Mesendoderm (in vitro differentiated cells): Measurements from ENCODE around the gene VIL1.

Experiments
- DNase-seq: peaks from one replicate; pipeline ENCODE4 v3.0.0; 2013
- H2AK5ac ChIP-seq: 2 replicates; pipeline ENCODE4 v1.6.1; 2013; ENCODE audit warnings: low read length, inconsistent platforms
- H2BK120ac ChIP-seq: 2 replicates; pipeline ENCODE4 v1.6.1; 2013; ENCODE audit warnings: low read depth, mild to moderate bottlenecking, low read length, moderate library complexity, mixed read lengths
- H2BK15ac ChIP-seq: replicated peaks from 2 replicates; pipeline ENCODE4 v1.6.1; 2013; ENCODE audit warnings: low read depth, mild to moderate bottlenecking, moderate library complexity
- H2BK5ac ChIP-seq: 2 replicates; pipeline ENCODE4 v1.6.1; 2013; ENCODE audit warnings: low read length, inconsistent platforms
- H3K18ac ChIP-seq: 2 replicates; pipeline ENCODE4 v1.6.1; 2013; ENCODE audit warnings: mild to moderate bottlenecking, low read length, mixed read lengths
- H3K23ac ChIP-seq: one replicate; pipeline ENCODE4 v1.6.1; 2013; ENCODE audit warnings: low read length
- H3K27ac ChIP-seq: 2 replicates; pipeline ENCODE4 v1.5.1; 2013; ENCODE audit warnings: low read depth, mild to moderate bottlenecking, inconsistent platforms, low read length, moderate library complexity
- H3K27me3 ChIP-seq: 2 replicates; pipeline ENCODE4 v1.6.1; 2013; ENCODE audit warnings: low read length, control low read depth, mild to moderate bottlenecking, inconsistent platforms; ENCODE audit not compliant: insufficient read depth, poor library complexity
- H3K36me3 ChIP-seq: 2 replicates; pipeline ENCODE4 v1.6.1; 2013; ENCODE audit warnings: low read length, inconsistent platforms; ENCODE audit not compliant: control insufficient read depth, insufficient read depth
- H3K4ac ChIP-seq: one replicate; pipeline ENCODE4 v1.6.1; 2013; ENCODE audit warnings: low read depth, mild to moderate bottlenecking, low read length, moderate library complexity
- H3K4me1 ChIP-seq: 2 replicates; pipeline ENCODE4 v1.6.1; 2013; ENCODE audit warnings: low read depth, low read length, inconsistent platforms; ENCODE audit not compliant: control insufficient read depth
- H3K4me2 ChIP-seq: 2 replicates; pipeline ENCODE4 v1.6.1; 2013; ENCODE audit warnings: low read length
- H3K4me3 ChIP-seq: 2 replicates; pipeline ENCODE4 v1.5.1; 2013; ENCODE audit warnings: mild to moderate bottlenecking, low read length
- H3K56ac ChIP-seq: one replicate; pipeline ENCODE4 v1.6.1; 2013; ENCODE audit warnings: low read length
- H3K79me1 ChIP-seq: 2 replicates; pipeline ENCODE4 v1.6.1; 2013; ENCODE audit warnings: low read length, inconsistent platforms
- H3K79me2 ChIP-seq: 2 replicates; pipeline ENCODE4 v1.6.1; 2013; ENCODE audit warnings: mild to moderate bottlenecking, low read length; ENCODE audit not compliant: control insufficient read depth, insufficient read depth
- H3K9ac ChIP-seq: 2 replicates; pipeline ENCODE4 v1.6.1; 2013; ENCODE audit warnings: low read length, inconsistent platforms
- H4K5ac ChIP-seq: one replicate; pipeline ENCODE4 v1.6.1; 2013; ENCODE audit warnings: low read length
- H4K8ac ChIP-seq: one replicate; pipeline ENCODE4 v1.6.1; 2013; ENCODE audit warnings: low read depth, mild to moderate bottlenecking, control low read depth, low read length, moderate library complexity
- WGBS: extraction: QIAGEN DNeasy Blood & Tissue Kit; methylation state at CpG from one replicate; pipeline ENCODE4 v1.1.7; 2013; ENCODE audit warnings: low lambda C conversion rate, missing lambda C conversion rate; ENCODE audit not compliant: insufficient coverage; ENCODE audit errors: extremely low coverage; 5-methylcytosine and 5-hydroxymethylcytosine counted together

The VIL1 gene

DNA sequence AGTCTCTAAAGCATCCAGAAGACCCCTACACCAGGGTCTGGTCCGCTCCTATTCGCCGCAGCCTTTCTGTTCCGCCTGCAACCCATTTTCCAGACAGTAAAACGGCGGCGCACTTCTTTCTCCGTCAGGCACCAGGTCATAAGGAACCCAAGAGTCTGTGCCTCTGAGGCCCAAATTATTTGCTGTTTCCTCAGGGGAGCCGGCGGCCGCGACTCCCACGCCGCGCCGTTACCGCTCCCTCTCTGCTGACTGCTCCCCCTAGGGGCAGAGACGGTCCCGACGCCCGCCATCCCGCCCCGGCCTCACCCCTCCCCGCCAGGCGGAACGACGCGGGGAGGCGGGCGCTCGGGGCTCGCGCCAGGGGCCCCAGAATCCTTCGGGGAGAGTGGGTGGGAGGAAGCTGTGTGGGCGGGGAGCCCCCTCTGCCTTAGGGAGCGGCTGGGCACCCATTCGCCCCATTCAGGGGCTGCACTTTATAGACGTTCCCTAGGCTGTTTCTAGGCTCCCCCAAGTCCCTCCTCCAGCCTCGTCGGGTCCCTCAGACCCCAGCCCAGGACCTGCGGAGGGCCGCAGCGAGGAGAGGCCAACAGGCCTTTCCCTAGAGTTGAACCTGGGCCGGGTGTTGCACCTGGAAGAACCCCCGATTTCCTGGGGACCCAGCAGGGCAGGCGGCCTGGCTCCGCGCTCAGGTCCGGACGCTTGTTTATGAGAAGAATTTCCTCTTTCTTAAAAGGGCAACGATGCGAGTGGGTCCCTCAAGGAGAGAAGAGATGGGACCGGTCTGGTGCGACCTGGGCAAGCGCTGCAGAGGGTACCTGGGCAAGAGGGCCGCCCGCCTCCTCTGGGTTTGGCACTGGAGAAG, 22.9 kb upstream of the VIL1 start:
- Histone ChIP-seq H2BK120ac (peak overlapping the region; percentile 30), H3K27ac (peak overlapping the region; percentile 94), H3K23ac (peak overlapping the region; percentile 97), H2AK5ac (no peak overlapping the region), H3K4me1 (peaks cover 9% of the 10 kb centered on the region), H3K4ac (peak overlapping the region; percentile 89), H3K9ac (peak overlapping the region; percentile 86), H3K56ac (peak overlapping the region; percentile 95), H3K27me3 (no peaks in the 10 kb centered on the region), H3K79me1 (peaks cover 1% of the 10 kb centered on the region), H3K36me3 (no peaks in the 10 kb centered on the region), H4K8ac (no peak overlapping the region), H3K18ac (peak overlapping the region; percentile 90), H4K5ac (no peak overlapping the region), H2BK15ac (no peak overlapping the region), H2BK5ac (peak overlapping the region; percentile 99), H3K79me2 (peaks cover 4% of the 10 kb centered on the region), H3K4me2 (peak overlapping the region; percentile 86), H3K4me3 (peak overlapping the region; percentile 80)
- peak; percentile 97 for DNase-seq
- no CpG with 5 or more reads among the region's 57 CpGs for WGBS

- H3K56ac ChIP-seq = peak overlapping the region; percentile 95
- H3K4me3 ChIP-seq = no peak overlapping the region
- peaks cover 9% of the 10 kb centered on the region for H3K4me1 ChIP-seq
- peaks cover 5% of the 10 kb centered on the region for H3K79me1 ChIP-seq
- no CpG with 5 or more reads among the region's 27 CpGs for WGBS
- H3K36me3 ChIP-seq = no peaks in the 10 kb centered on the region
- no peak overlapping the region for H2AK5ac ChIP-seq
- H3K27me3 ChIP-seq = no peaks in the 10 kb centered on the region
- no peak overlapping the region for H4K5ac ChIP-seq
- peak overlapping the region; percentile 17 for H2BK5ac ChIP-seq
- H3K79me2 ChIP-seq = peaks cover 5% of the 10 kb centered on the region
- peak overlapping the region; percentile 11 for H3K27ac ChIP-seq
- no peak overlapping the region for H4K8ac ChIP-seq
- peak; percentile 69 for DNase-seq
- H3K9ac ChIP-seq = peak overlapping the region; percentile 86
- H3K4ac ChIP-seq = peak overlapping the region; percentile 25
- no peak overlapping the region for H2BK120ac ChIP-seq
- no peak overlapping the region for H3K23ac ChIP-seq
- peak overlapping the region; percentile 90 for H3K18ac ChIP-seq
- H3K4me2 ChIP-seq = peak overlapping the region; percentile 65
- H2BK15ac ChIP-seq = no peak overlapping the region
These were observed 22.0 kb upstream of the VIL1 start for GRCh38 chr2:218396688-218397462.

- peak overlapping the region; percentile 24 for H3K27ac ChIP-seq
- WGBS = no CpG with 5 or more reads among the region's 12 CpGs
These were observed 21.5 kb upstream of the VIL1 start for GRCh38 chr2:218397463-218397819.

GRCh38 chr2:218397820-218398436, 21.0 kb upstream of the VIL1 start:
- Histone ChIP-seq H2BK120ac (peak overlapping the region; percentile 17), H3K79me1 (peaks cover 5% of the 10 kb centered on the region), H4K8ac (no peak overlapping the region), H3K18ac (peak overlapping the region; percentile 52), H3K4ac (peak overlapping the region; percentile 60), H3K56ac (peak overlapping the region; percentile 95), H3K36me3 (no peaks in the 10 kb centered on the region), H3K23ac (peak overlapping the region; percentile 73), H3K27ac (peak overlapping the region; percentile 24), H3K4me2 (peak overlapping the region; percentile 65), H3K4me3 (no peak overlapping the region), H2BK5ac (no peak overlapping the region), H3K79me2 (peaks cover 5% of the 10 kb centered on the region), H4K5ac (no peak overlapping the region), H3K4me1 (peaks cover 9% of the 10 kb centered on the region), H3K9ac (peak overlapping the region; percentile 26), H3K27me3 (no peaks in the 10 kb centered on the region), H2AK5ac (no peak overlapping the region), H2BK15ac (no peak overlapping the region)
- DNase-seq = peak; percentile 97
- no CpG with 5 or more reads among the region's 35 CpGs for WGBS

More at GRCh38 chr2:218397463-218397819, 21.5 kb upstream of the VIL1 start:
- Histone ChIP-seq H2AK5ac (no peak overlapping the region), H2BK5ac (no peak overlapping the region), H3K4me2 (peak overlapping the region; percentile 65), H2BK15ac (no peak overlapping the region), H3K4ac (peak overlapping the region; percentile 25), H3K79me2 (peaks cover 5% of the 10 kb centered on the region), H3K9ac (peak overlapping the region; percentile 15), H4K8ac (no peak overlapping the region), H3K79me1 (peaks cover 5% of the 10 kb centered on the region), H3K4me1 (peaks cover 9% of the 10 kb centered on the region), H3K27me3 (no peaks in the 10 kb centered on the region), H3K4me3 (no peak overlapping the region), H3K56ac (peak overlapping the region; percentile 95), H3K23ac (peak overlapping the region; percentile 73), H4K5ac (no peak overlapping the region), H2BK120ac (no peak overlapping the region), H3K18ac (peak overlapping the region; percentile 4), H3K36me3 (no peaks in the 10 kb centered on the region)
- no peak for DNase-seq

DNA sequence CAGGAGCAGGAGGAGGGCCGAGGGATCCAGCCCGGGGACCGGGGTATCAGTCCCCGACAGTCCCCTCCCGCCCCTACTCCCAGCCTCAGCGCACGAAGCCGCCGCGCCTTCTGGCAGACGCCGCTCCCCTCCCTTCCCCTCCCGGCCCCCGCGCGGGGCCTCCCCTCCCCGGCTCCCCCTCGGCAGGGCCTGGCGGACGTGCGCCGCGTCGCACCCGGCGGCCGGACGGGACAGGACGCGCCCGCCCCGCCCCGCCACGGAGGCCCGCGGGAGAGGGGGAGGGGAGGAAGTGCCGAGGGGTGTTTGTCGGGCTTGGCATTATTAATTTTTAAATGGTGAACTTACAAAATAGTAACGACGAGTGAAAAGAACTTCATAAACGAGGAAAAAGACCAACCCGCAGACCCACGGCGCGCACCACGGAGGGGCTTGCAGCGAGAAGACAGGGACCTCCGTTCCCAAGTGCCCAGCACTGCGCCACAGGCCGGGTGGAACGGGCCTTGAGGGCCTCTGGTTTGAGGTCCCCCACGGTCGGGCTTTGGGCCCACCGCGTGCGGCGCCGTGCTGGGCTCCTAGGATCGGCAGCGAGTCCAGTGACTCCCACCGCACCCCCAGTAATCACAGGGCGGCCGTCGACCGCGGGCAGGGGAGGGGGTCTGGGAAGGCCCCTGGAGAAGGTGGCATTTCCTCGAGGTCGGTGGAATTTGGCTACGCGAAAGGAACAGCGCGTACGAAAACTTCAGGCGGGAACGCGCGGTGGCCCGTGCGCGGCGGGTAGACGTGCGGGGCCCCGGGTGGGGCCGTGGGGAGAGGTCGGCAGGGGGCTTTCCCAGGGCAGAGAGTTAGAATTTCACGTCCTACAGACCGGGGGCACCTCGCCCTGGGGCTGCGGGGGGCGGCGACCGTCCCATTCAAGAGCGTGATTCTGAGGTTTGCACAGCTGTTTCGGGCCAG, 20.2 kb upstream of the VIL1 start:
- H2BK15ac ChIP-seq = no peak overlapping the region
- H3K4me2 ChIP-seq = peak overlapping the region; percentile 92
- H2AK5ac ChIP-seq = no peak overlapping the region
- no peak overlapping the region for H4K8ac ChIP-seq
- peak overlapping the region; percentile 60 for H3K4ac ChIP-seq
- H3K4me1 ChIP-seq = peaks cover 9% of the 10 kb centered on the region
- H3K23ac ChIP-seq = no peak overlapping the region
- H3K56ac ChIP-seq = peak overlapping the region; percentile 95
- no peaks in the 10 kb centered on the region for H3K27me3 ChIP-seq
- H3K9ac ChIP-seq = peak overlapping the region; percentile 68
- DNase-seq = peak; percentile 73
- peaks cover 5% of the 10 kb centered on the region for H3K79me1 ChIP-seq
- H4K5ac ChIP-seq = no peak overlapping the region
- H3K4me3 ChIP-seq = peak overlapping the region; percentile 17
- H2BK5ac ChIP-seq = no peak overlapping the region
- H3K27ac ChIP-seq = peak overlapping the region; percentile 52
- no CpG with 5 or more reads among the region's 95 CpGs for WGBS
- peaks cover 2% of the 10 kb centered on the region for H3K36me3 ChIP-seq
- peak overlapping the region; percentile 64 for H2BK120ac ChIP-seq
- H3K79me2 ChIP-seq = peaks cover 5% of the 10 kb centered on the region
- H3K18ac ChIP-seq = peak overlapping the region; percentile 52
